ENCODE data around the gene IFNA16.
"Not testable (repeated sequence)": the region's sequence is repeated elsewhere in the genome, so short reads cannot be mapped to it uniquely, and the experiment has no call there.

The IFNA16 gene

GRCh38 chr9:21217211-21217610 is at the start of gene IFNA16:
Gene IFNA16, minus strand, starts transcription at chr9:21217311. Its CDS starts 6 bp downstream, at chr9:21217305.
- not testable (repeated sequence) for DNase-seq

GRCh38 chr9:21265421-21266189 is 48.5 kb upstream of the IFNA16 start:
- DNase-seq: no peak

GRCh38 chr9:21255538-21256212 is 38.6 kb upstream of the IFNA16 start:
- DNase-seq: no peak

- DNase-seq: peak; percentile 10
Observed at GRCh38 chr9:21252721-21253547, 35.8 kb upstream of the IFNA16 start.

GRCh38 chr9:21251638-21252037 is 34.5 kb upstream of the IFNA16 start:
- no peak for DNase-seq

- DNase-seq: no peak
Observed at GRCh38 chr9:21251190-21251589, 34.1 kb upstream of the IFNA16 start.

GRCh38 chr9:21244836-21245235 is 27.7 kb upstream of the IFNA16 start:
- no peak for DNase-seq

GRCh38 chr9:21239911-21240310 is 22.8 kb upstream of the IFNA16 start, which contains the start of gene IFNA14:
Gene IFNA14, minus strand, starts transcription at chr9:21240005. Its CDS starts 70 bp downstream, at chr9:21239935.
- no peak for DNase-seq

- DNase-seq: not testable (repeated sequence)
Observed at GRCh38 chr9:21236360-21236714, 19.2 kb upstream of the IFNA16 start.

- DNase-seq: peak; percentile 5
Observed at GRCh38 chr9:21235468-21236359, 18.6 kb upstream of the IFNA16 start.

GRCh38 chr9:21234153-21234687 is 17.1 kb upstream of the IFNA16 start:
- DNase-seq: no peak

- no peak for DNase-seq
Observed at GRCh38 chr9:21233258-21233657, 16.1 kb upstream of the IFNA16 start.

- no peak for DNase-seq
Observed at GRCh38 chr9:21228122-21228521, 11.0 kb upstream of the IFNA16 start, which contains the start of gene IFNA17. Gene IFNA17, minus strand, starts transcription at chr9:21228222. Its CDS starts 49 bp downstream, at chr9:21228173.

GRCh38 chr9:21213411-21214326 is 3.4 kb downstream of the IFNA16 start:
- DNase-seq: not testable (repeated sequence)

GRCh38 chr9:21212160-21212559 is 5.0 kb downstream of the IFNA16 start:
- not testable (repeated sequence) for DNase-seq

- DNase-seq: not testable (repeated sequence)
Observed at GRCh38 chr9:21210782-21211181, 6.3 kb downstream of the IFNA16 start.

- DNase-seq: no peak
Observed at GRCh38 chr9:21210311-21210710, 6.8 kb downstream of the IFNA16 start.

- DNase-seq: not testable (repeated sequence)
Observed at GRCh38 chr9:21207043-21207442, 10.1 kb downstream of the IFNA16 start, which contains the start of gene IFNA10. Gene IFNA10, minus strand, starts transcription at chr9:21207143. Its CDS starts 46 bp downstream, at chr9:21207097.

- DNase-seq: no peak
Observed at GRCh38 chr9:21205204-21205603, 11.9 kb downstream of the IFNA16 start.

GRCh38 chr9:21202105-21202504 is 15.0 kb downstream of the IFNA16 start, which contains the start of gene IFNA7:
Gene IFNA7, minus strand, starts transcription at chr9:21202205. Its CDS starts 40 bp downstream, at chr9:21202165.
- not testable (repeated sequence) for DNase-seq
